ENCODE measurements around the gene PTPRT. TPM values are rescaled to one million over a fixed set of nuclear protein-coding genes. Genes with fewer than 3 reads are reported as not detected.

Gene PTPRT
- total RNA-seq, 1 donor = not detected

DNA sequence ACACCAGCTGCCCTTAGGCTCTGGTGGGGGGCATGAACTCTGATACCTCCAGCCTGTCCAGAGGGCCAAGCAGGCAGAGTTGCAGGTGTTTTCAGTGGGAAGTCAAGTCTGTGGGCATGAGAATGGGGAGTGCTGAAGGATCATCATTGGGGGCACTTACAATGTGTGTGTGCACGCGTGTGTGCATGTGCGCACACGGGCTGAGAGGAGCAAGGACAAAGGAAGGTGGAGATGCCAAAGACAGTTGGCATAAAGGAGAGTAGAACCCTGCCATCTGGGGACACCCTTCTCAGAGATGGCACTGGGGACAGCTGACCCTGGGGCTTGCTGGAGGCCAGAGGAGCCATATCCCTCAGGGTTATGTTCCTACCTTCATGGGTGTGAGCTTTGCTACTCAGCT is 1163.1 kb downstream of the PTPRT start:
- TF ChIP-seq, protein P1, sequence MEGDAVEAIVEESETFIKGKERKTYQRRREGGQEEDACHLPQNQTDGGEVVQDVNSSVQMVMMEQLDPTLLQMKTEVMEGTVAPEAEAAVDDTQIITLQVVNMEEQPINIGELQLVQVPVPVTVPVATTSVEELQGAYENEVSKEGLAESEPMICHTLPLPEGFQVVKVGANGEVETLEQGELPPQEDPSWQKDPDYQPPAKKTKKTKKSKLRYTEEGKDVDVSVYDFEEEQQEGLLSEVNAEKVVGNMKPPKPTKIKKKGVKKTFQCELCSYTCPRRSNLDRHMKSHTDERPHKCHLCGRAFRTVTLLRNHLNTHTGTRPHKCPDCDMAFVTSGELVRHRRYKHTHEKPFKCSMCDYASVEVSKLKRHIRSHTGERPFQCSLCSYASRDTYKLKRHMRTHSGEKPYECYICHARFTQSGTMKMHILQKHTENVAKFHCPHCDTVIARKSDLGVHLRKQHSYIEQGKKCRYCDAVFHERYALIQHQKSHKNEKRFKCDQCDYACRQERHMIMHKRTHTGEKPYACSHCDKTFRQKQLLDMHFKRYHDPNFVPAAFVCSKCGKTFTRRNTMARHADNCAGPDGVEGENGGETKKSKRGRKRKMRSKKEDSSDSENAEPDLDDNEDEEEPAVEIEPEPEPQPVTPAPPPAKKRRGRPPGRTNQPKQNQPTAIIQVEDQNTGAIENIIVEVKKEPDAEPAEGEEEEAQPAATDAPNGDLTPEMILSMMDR (IDR thresholded peaks at IDR 0.05; ENCODE audit: insufficient read depth, low read depth, low read length) = no peak
- no peak overlapping the region for H3K4me3 ChIP-seq (ENCODE audit: low read depth, low read length)
- no peak for DNase-seq (ENCODE audit: low read depth)

DNA sequence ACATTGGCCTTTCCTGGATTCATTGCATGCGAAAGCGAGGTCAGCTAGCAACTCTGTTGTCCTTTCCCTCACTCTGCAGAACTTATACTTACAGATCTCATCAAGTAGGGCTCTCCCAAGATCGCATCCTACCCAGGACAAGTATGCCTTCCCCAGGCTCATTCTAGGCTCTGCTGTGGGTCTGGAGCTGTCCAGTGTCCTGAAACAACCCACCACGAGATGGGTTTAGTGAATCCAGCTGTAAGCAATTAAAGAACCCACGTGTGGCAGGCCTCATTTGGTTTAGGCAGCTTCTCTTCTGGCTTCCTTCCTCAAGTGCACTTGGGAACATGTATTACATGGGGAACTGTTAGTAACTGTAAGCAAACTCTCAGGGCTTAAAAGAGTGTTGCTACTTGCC is 1165.1 kb downstream of the PTPRT start:
- no peak overlapping the region for H3K4me3 ChIP-seq (ENCODE audit: low read depth, low read length)
- peak; percentile 6 for DNase-seq (ENCODE audit: low read depth)
- TF ChIP-seq, protein P1 (IDR thresholded peaks at IDR 0.05; ENCODE audit: insufficient read depth, low read depth, low read length) = no peak

Small RNAs within 50 kb of the gene (small RNA-seq; reads per million reads assigned to genes)
- gene RN7SKP100 = not detected
